Effector memory CD4-positive, alpha-beta T cell (primary cell): ENCODE measurements around the gene EFCAB11.

ENCODE experiments used
- DNase-seq, 3 donors: peaks; one replicate each; pipeline ENCODE4 v3.0.0-alpha.2; 2020
- H3K27ac ChIP-seq: 2 replicates; pipeline ENCODE4 v1.7.0; 2013; ENCODE audit warnings: mild to moderate bottlenecking, low read length, moderate library complexity; ENCODE audit not compliant: insufficient read depth, poor library complexity, severe bottlenecking
- H3K27me3 ChIP-seq: replicated peaks from 2 replicates; pipeline ENCODE4 v1.7.0; 2013; ENCODE audit warnings: mild to moderate bottlenecking, low read length; ENCODE audit not compliant: insufficient read depth, control insufficient read depth, poor library complexity, severe bottlenecking
- H3K36me3 ChIP-seq: 2 replicates; pipeline ENCODE4 v1.7.0; 2013; ENCODE audit warnings: mild to moderate bottlenecking, low read length, moderate library complexity; ENCODE audit not compliant: control insufficient read depth, insufficient read depth
- H3K4me1 ChIP-seq: 2 replicates; pipeline ENCODE4 v1.7.0; 2013; ENCODE audit warnings: low read length, mild to moderate bottlenecking; ENCODE audit not compliant: control insufficient read depth, insufficient read depth, poor library complexity, severe bottlenecking
- H3K4me3 ChIP-seq: 2 replicates; pipeline ENCODE4 v1.7.0; 2013; ENCODE audit warnings: low read length, low read depth, mild to moderate bottlenecking; ENCODE audit not compliant: insufficient read depth, poor library complexity, severe bottlenecking
- H3K9me3 ChIP-seq: 2 replicates; pipeline ENCODE4 v1.7.0; 2013; ENCODE audit warnings: mild to moderate bottlenecking, low read length, moderate library complexity; ENCODE audit not compliant: control insufficient read depth

Gene EFCAB11

GRCh38 chr14:89856871-89857345 is 97.6 kb downstream of the EFCAB11 start:
- H3K36me3 ChIP-seq, result no peaks in the 10 kb centered on the region
- no peak overlapping the region for H3K27ac ChIP-seq
- H3K4me1 ChIP-seq, result no peaks in the 10 kb centered on the region
- DNase-seq, result no peak
- H3K9me3 ChIP-seq, result no peaks in the 10 kb centered on the region
- H3K27me3 ChIP-seq, result no peaks in the 10 kb centered on the region
- H3K4me3 ChIP-seq, result no peak overlapping the region

DNA sequence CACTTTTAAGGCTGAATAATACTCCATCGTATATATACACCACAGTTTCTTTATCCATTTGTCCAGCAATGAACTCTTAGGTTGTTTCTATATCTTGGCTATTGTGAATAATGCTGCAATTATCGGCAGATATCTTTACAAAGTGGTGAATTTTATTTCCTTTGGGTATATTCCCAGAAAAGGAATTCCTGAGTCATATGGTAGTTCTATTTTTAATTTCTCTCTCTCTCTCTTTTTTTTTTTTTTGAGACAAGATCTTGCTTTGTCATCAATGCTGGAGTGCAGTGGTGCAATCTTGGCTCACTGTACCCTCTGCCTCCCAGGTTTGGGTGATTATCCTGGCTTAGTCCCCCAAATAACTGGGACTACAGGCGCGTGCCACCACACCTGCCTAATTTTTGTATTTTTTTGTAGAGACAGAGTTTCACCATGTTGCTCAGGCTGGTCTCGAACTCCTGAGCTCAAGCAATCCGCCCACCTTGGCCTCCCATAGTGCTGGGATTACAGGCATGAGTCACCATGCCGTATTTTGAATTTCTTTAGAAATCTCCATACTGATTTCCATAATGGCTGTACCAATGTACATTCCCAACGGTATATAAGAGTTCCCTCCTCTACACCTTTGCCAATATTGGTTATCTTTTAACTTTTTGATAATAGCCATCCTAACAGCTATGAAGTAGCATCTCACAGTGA is 98.4 kb downstream of the EFCAB11 start:
- no peak for DNase-seq
- Histone ChIP-seq H3K4me3 (no peak overlapping the region), H3K9me3 (no peaks in the 10 kb centered on the region), H3K36me3 (no peaks in the 10 kb centered on the region), H3K4me1 (no peaks in the 10 kb centered on the region), H3K27ac (no peak overlapping the region), H3K27me3 (no peaks in the 10 kb centered on the region)

GRCh38 chr14:89853936-89854693 is 100.4 kb downstream of the EFCAB11 start:
- Histone ChIP-seq H3K27me3 (no peaks in the 10 kb centered on the region), H3K36me3 (no peaks in the 10 kb centered on the region), H3K27ac (no peak overlapping the region), H3K4me3 (no peak overlapping the region), H3K9me3 (no peaks in the 10 kb centered on the region), H3K4me1 (no peaks in the 10 kb centered on the region)
- DNase-seq, result no peak

DNA sequence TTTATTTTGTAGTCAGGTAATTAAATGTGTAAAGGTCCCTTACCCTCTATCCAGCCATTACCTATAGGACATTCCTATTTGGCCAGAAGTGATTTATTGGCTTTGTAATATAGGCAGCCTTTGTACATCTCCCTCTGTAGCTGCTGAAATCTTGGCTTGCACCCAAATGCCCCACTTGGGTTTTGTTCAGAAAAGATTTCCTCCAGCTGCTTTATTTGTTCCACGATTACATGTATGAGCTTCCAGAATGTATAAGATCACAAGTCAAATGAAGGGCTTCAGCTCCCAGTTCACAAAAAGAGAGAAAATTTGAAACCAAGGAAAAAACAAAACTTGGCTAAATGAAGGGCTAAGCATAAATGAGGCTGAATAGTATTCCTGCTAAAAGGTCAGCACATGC is 103.4 kb downstream of the EFCAB11 start:
- Histone ChIP-seq H3K27me3 (no peaks in the 10 kb centered on the region), H3K4me3 (no peak overlapping the region), H3K27ac (no peak overlapping the region), H3K9me3 (no peaks in the 10 kb centered on the region), H3K4me1 (no peaks in the 10 kb centered on the region), H3K36me3 (no peaks in the 10 kb centered on the region)
- no peak for DNase-seq

DNA sequence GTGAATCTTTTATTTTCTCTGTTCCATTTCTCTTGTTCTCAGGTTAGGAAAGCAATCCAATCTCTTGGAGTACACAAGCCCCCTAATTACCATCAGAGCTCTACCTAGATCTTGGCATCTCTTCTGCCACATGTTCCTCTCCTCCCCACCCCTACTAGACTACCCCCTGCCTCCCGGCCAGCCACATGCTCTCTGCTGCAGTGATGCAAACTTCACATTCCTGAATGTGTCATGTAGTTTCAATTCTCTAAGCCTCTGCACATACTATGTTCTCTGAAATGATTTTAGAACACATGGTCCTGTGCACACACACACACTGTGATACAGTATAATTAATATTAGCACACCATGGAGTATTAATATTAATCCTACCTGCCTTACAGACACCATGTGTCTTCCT is 104.6 kb downstream of the EFCAB11 start:
- DNase-seq, result no peak
- no peaks in the 10 kb centered on the region for H3K27me3 ChIP-seq

GRCh38 chr14:89848165-89848564 is 106.4 kb downstream of the EFCAB11 start:
- H3K27ac ChIP-seq, result no peak overlapping the region
- no peaks in the 10 kb centered on the region for H3K4me1 ChIP-seq
- H3K4me3 ChIP-seq, result no peak overlapping the region
- no peak for DNase-seq
- no peaks in the 10 kb centered on the region for H3K27me3 ChIP-seq
- H3K9me3 ChIP-seq, result no peaks in the 10 kb centered on the region
- H3K36me3 ChIP-seq, result no peaks in the 10 kb centered on the region

More for the DNA sequence above, 104.6 kb downstream of the EFCAB11 start:
- Histone ChIP-seq H3K9me3 (no peaks in the 10 kb centered on the region), H3K27ac (no peak overlapping the region), H3K36me3 (no peaks in the 10 kb centered on the region), H3K4me3 (no peak overlapping the region), H3K4me1 (no peaks in the 10 kb centered on the region)

DNA sequence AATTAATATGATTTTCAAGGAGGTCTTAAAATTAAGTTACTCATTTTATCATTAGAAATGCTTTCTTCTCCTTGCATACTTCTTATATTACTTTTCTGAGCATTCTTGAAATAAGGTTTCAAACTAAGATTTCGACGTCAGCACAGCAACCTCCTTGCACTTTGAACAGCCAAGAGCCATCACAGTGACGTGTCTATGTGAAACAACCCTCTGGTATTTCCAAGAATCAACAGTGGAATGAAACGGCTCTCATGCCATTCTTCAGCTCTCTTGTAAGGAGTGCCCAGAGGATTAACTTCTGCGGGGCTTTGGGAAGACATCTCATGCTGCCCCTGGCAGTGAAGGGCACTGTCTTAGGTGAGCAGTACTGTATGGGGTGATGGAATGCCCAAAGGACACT is 109.2 kb downstream of the EFCAB11 start:
- DNase-seq, result no peak
- H3K27me3 ChIP-seq, result no peaks in the 10 kb centered on the region

GRCh38 chr14:89844508-89844907 is 110.0 kb downstream of the EFCAB11 start:
- Histone ChIP-seq H3K4me1 (no peaks in the 10 kb centered on the region), H3K9me3 (no peaks in the 10 kb centered on the region), H3K27me3 (no peaks in the 10 kb centered on the region), H3K36me3 (no peaks in the 10 kb centered on the region), H3K4me3 (no peak overlapping the region), H3K27ac (no peak overlapping the region)
- DNase-seq, result no peak

More for the DNA sequence above, 109.2 kb downstream of the EFCAB11 start:
- Histone ChIP-seq H3K9me3 (no peaks in the 10 kb centered on the region), H3K4me1 (no peaks in the 10 kb centered on the region), H3K4me3 (no peak overlapping the region), H3K36me3 (no peaks in the 10 kb centered on the region), H3K27ac (no peak overlapping the region)

DNA sequence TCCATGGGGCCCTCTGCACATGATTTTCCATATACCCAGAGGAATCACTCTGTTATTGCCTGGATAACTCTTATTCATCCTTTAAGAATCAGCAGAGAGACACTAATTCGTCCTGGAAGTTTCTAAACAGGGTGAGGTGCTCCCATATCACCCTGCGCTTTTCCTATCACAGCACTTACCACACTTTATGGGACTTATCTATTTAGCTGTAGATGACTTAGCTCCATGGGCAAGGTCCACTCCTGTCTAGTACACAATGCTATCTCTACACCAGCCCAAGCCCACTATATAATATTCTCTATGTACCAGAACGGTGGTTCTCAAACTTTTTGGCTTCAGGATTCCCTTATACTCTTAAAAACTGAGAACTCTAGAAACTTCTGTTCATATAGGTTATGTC is 111.7 kb downstream of the EFCAB11 start:
- no peak for DNase-seq
- no peaks in the 10 kb centered on the region for H3K4me1 ChIP-seq
- no peaks in the 10 kb centered on the region for H3K9me3 ChIP-seq
- no peaks in the 10 kb centered on the region for H3K36me3 ChIP-seq
- no peaks in the 10 kb centered on the region for H3K27me3 ChIP-seq
- no peak overlapping the region for H3K4me3 ChIP-seq
- no peak overlapping the region for H3K27ac ChIP-seq

DNA sequence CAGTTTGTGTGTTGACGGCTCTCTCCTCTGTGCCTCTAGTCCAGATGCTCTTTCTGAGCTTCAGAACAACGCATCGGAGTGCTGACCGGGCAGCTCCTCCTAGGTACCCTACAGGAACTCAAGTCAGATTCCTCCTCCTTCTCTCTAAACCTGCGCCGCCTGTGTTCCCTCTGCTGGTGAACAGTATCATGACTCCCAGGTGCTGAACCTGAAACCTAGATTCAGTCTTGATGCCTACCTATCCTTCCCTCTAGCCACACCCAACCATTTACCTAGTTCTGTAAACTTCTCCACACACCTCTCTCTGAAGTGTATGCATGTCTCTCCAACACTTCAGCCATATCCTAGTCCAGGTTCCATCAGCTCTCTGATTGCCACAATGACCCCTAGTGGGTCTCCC is 112.7 kb downstream of the EFCAB11 start:
- DNase-seq, result no peak

More for the DNA sequence above, 112.7 kb downstream of the EFCAB11 start:
- Histone ChIP-seq H3K27ac (no peak overlapping the region), H3K36me3 (no peaks in the 10 kb centered on the region), H3K27me3 (no peaks in the 10 kb centered on the region), H3K9me3 (no peaks in the 10 kb centered on the region), H3K4me1 (no peaks in the 10 kb centered on the region), H3K4me3 (no peak overlapping the region)
